SK-N-SH (cell line): ENCODE measurements around the gene ZER1.

Source experiments
- EP300 ChIP-seq, 2 experiments: IDR thresholded peaks; 2 replicates each; pipeline versions ENCODE4 v1.4.0 to v1.6.1; 2012; ENCODE audit warnings: borderline replicate concordance in 1 of 2, low read depth in 1 of 2, low read length in 1 of 2
- EZH2phosphoT487 ChIP-seq: fragments of 200-600 bp; sonication (generic); IDR thresholded peaks from 2 replicates; pipeline ENCODE4 v1.6.1; 2017; ENCODE audit warnings: low read depth, mixed run types, mild to moderate bottlenecking, antibody characterized with exemption, moderate library complexity, borderline replicate concordance
- JUND ChIP-seq: IDR thresholded peaks from 2 replicates; pipeline ENCODE4 v1.4.0; 2012
- NFIC ChIP-seq: IDR thresholded peaks from 2 replicates; pipeline ENCODE4 v1.4.0; 2012; ENCODE audit warnings: borderline replicate concordance
- RAD21 ChIP-seq: IDR thresholded peaks from 2 replicates; pipeline ENCODE4 v1.6.1; 2012; ENCODE audit warnings: mild to moderate bottlenecking, low read length
- RCOR1 ChIP-seq: fragments of 150-350 bp; IDR thresholded peaks from 2 replicates; pipeline ENCODE4 v1.6.1; 2017; ENCODE audit warnings: antibody characterized with exemption, low read length
- RXRA ChIP-seq: IDR thresholded peaks from 2 replicates; pipeline ENCODE4 v1.4.0; 2012; ENCODE audit warnings: low read depth, mild to moderate bottlenecking, borderline replicate concordance
- TAF1 ChIP-seq: IDR thresholded peaks from 2 replicates; pipeline ENCODE4 v1.6.1; 2012; ENCODE audit warnings: low read depth, mild to moderate bottlenecking, low read length, moderate library complexity, borderline replicate concordance
- USF1 ChIP-seq: IDR thresholded peaks from 2 replicates; pipeline ENCODE4 v1.4.0; 2012; ENCODE audit warnings: low read depth, borderline replicate concordance
- TF ChIP-seq, protein P1 (sequence below): fragments of 200-600 bp; sonication (generic); IDR thresholded peaks from 2 replicates; pipeline ENCODE4 v1.6.1; 2017; ENCODE audit warnings: antibody characterized with exemption, mild to moderate bottlenecking, moderate library complexity
- TF ChIP-seq, protein P2 (sequence below): fragments of 150-350 bp; IDR thresholded peaks from 2 replicates; pipeline ENCODE4 v1.6.1; 2017; ENCODE audit warnings: antibody characterized with exemption, low read length, low read depth, borderline replicate concordance

- no peak for TF ChIP-seq RCOR1
- TF ChIP-seq USF1, result no peak
- TF ChIP-seq, protein P1, sequence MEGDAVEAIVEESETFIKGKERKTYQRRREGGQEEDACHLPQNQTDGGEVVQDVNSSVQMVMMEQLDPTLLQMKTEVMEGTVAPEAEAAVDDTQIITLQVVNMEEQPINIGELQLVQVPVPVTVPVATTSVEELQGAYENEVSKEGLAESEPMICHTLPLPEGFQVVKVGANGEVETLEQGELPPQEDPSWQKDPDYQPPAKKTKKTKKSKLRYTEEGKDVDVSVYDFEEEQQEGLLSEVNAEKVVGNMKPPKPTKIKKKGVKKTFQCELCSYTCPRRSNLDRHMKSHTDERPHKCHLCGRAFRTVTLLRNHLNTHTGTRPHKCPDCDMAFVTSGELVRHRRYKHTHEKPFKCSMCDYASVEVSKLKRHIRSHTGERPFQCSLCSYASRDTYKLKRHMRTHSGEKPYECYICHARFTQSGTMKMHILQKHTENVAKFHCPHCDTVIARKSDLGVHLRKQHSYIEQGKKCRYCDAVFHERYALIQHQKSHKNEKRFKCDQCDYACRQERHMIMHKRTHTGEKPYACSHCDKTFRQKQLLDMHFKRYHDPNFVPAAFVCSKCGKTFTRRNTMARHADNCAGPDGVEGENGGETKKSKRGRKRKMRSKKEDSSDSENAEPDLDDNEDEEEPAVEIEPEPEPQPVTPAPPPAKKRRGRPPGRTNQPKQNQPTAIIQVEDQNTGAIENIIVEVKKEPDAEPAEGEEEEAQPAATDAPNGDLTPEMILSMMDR, result no peak
- TF ChIP-seq, protein P2, sequence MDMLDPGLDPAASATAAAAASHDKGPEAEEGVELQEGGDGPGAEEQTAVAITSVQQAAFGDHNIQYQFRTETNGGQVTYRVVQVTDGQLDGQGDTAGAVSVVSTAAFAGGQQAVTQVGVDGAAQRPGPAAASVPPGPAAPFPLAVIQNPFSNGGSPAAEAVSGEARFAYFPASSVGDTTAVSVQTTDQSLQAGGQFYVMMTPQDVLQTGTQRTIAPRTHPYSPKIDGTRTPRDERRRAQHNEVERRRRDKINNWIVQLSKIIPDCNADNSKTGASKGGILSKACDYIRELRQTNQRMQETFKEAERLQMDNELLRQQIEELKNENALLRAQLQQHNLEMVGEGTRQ, result no peak
- TF ChIP-seq NFIC, result no peak
- TF ChIP-seq TAF1, result no peak
- no peak for TF ChIP-seq EP300 (IDR thresholded peaks at IDR 0.05; ENCODE audit: borderline replicate concordance in 1 of 2, low read depth in 1 of 2, low read length in 1 of 2)
- no peak for TF ChIP-seq RXRA
- no peak for TF ChIP-seq EZH2phosphoT487
- no peak for TF ChIP-seq JUND
- TF ChIP-seq RAD21, result no peak
These were observed 66.4 kb downstream of the ZER1 start for GRCh38 chr9:128705051-128705965.
